GM21447 (cell line): Measurements from ENCODE around the gene ASB9.
"Not testable (repeated sequence)": the region's sequence is repeated elsewhere in the genome, so short reads cannot be mapped to it uniquely, and the experiment has no call there.

Experiments
- ATAC-seq: cut with Tn5 transposase; IDR thresholded peaks from one replicate; pipeline ENCODE4 v1.9.1; 2021; ENCODE audit not compliant: unreplicated experiment

Gene ASB9

DNA sequence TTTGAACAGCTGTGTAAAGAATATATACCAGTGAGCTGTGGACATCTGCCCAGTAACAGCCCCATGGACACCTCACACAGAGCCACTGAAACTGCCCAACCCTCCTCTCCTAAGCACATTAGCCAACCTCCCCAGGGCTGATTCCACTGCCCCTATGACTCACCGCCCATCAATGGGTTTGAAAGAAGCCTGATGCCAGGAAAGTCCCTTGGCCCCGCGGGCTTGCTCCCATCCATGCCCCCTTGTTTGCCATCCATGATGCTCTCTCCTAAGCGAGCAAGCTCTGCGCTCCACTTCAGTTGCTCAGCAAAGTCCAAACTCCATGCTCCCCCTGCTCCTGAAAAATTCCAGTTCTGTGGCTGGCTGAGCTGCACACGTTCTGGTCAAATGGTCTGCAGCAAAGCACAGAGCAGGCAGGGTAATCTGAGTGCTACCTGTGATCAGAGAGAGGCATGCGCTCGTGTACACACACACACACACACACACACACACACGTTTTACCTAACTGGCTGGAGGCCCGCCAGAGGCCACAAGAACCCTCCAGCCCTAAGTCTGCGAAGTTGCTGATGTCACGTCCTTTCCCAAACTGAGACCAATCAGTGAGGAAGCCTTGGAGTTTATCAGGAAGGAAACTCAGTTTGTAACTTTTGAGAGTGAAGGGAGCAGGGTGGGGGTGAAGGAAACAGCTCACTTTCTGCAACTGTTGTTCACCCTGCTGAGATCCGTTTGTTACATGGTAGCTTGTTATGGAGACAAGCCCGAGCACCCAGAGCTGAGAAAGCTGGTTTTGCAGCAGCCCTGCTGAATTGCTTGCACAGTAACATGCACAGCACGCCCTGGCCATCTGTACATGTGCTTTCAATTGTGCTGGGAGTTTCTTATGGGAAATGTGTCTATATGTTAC lies at the start of gene ASB9:
TSS of gene ASB9 (minus strand) at position 466 of the 904 bp plus-strand sequence. CDS start at position 257, 209 bp downstream.
- ATAC-seq, result peak; percentile 67

DNA sequence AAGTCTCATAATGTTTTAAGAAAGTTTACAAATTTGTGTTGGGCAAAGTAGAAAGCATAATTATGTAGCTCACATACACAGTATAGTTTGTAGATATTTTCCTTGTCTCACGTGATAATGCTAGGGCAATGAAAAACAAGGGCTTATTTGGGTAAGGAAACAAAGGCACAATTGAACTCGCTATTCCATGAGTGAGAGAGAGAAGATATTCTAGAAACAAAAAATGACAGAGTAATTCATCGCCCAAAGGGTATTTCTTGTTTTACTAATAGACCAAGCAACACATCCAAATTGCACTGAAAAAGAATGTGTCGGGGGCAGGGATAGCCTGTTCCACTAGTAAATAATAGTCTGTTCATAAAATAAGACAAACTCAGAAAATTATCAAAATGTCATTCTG lies 49.2 kb upstream of the ASB9 start:
- ATAC-seq, result no peak

- no peak for ATAC-seq
Measured at GRCh38 chrX:15315509-15315908, 45.6 kb upstream of the ASB9 start, which contains the start of gene ASB11. ASB11 (minus strand) TSS chrX:15315640; CDS start chrX:15315605, 35 bp downstream.

GRCh38 chrX:15314472-15314871 lies 44.6 kb upstream of the ASB9 start:
- no peak for ATAC-seq

- no peak for ATAC-seq
Measured at GRCh38 chrX:15311119-15311518, 41.2 kb upstream of the ASB9 start.

DNA sequence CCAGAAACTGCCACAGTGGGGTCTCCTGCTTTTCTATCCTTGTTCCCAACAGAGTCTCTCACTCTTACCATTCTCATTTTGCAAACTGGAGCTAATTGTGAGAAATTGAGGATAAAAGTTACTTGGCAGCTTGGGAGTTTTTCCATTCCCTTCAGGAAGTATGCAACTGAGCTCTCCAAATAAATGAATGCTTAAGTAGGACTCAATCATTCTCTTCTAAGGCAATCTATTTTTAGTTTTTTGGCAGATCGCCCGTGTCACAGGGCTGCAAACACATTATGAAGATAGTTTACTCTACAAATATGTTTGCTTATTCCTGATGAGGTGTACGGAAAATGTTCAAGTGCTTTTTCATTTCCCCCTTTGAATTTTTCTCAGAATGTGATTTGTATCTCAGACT lies 40.2 kb upstream of the ASB9 start:
- ATAC-seq, result no peak

DNA sequence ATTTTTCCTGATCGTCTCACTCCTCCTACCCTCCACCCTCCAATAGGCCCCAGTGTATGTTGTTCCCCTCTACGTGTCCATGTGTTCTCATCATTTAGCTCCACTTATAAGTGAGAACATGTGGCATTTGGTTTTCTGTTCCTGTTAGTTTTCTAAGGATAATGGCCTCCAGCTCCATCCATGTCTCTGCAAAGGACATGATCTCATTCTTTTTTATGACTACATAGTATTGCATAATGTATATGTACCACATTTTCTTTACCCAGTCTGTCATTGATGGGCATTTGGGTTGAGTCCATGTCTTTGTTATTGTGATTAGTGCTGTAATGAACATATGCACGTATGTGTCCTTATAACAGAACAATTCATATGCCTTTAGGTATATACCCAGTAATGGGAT lies 36.0 kb upstream of the ASB9 start:
- not testable (repeated sequence) for ATAC-seq

- ATAC-seq, result peak; percentile 45
Measured at GRCh38 chrX:15301924-15302323, 32.0 kb upstream of the ASB9 start.

GRCh38 chrX:15299941-15300851 lies 30.3 kb upstream of the ASB9 start:
- no peak for ATAC-seq

DNA sequence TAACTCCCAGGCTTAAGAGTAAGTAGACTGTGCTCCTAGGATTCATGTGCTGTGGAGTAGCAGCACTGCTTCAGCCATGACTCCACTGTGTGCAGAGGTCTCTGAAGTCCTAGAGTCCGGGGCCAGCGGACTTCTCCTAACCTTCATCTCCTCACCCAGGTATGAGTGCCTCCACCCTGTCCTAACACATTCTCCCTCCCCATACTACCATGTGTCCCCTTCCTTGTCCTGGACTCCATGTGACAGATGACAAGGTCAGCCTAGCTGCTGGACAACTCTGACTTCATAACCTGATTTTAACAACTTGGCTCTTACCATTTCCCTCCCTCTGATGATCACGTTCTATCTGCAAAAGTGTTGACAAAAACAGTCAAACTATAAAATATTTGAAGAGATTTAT lies 28.9 kb upstream of the ASB9 start:
- ATAC-seq, result no peak

- ATAC-seq, result no peak
Measured at GRCh38 chrX:15298201-15298600, 28.3 kb upstream of the ASB9 start.

DNA sequence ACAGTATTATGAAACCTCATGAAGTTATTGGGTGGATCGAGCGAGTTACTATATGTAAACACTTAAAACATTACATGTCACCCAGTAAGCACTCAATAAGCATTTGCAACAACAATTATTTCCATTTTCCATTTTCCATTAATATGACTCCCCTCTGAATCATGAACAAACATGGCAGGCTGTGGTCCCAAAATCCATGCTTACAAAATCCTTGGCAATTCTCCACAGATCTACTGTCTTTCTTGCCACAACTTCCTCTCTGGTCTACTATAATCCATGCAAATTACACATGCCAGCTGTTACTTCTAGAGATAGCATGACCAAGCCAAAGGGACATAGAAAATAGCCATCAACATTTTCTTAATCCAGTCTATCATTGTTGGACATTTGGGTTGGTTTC lies 23.6 kb upstream of the ASB9 start:
- ATAC-seq, result no peak

DNA sequence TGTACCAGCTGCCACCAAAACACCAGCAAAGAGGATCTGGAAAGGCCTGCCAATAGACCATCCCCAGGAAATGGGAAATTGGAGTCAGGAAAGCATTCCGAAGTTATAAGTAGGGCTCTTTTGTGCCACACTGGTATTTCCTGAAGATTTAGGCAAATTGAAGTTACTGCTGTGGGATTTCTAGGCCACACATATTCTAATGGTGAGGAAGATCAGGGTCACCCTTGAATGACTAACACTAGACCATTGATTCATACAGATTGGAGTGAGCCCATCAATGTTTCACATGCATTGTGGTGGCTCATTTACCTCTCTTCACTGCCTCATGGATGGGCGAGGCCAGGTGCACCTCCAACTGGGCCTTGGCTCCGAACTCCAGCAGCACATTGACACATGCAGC lies 23.0 kb upstream of the ASB9 start:
- no peak for ATAC-seq

GRCh38 chrX:15277604-15278003 lies 7.7 kb upstream of the ASB9 start:
- no peak for ATAC-seq

DNA sequence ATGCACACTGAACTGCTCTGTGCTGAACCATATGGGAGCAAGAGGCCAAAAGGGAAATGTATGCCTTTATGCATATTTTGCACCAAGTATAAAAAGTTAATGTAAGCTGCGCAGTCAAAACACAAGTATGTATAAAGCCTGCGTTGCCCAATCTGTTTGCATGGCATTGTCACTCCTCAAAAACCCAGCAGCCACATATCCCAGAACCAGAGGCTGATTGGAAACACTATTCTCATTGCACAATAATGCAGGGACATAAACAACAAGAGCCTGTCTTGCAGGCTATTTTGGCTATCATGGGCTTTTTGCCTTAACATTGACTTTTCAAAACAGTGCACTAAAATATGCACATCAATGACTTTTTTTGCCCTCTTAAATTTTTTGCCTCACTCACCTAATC lies 5.1 kb upstream of the ASB9 start:
- ATAC-seq, result no peak

DNA sequence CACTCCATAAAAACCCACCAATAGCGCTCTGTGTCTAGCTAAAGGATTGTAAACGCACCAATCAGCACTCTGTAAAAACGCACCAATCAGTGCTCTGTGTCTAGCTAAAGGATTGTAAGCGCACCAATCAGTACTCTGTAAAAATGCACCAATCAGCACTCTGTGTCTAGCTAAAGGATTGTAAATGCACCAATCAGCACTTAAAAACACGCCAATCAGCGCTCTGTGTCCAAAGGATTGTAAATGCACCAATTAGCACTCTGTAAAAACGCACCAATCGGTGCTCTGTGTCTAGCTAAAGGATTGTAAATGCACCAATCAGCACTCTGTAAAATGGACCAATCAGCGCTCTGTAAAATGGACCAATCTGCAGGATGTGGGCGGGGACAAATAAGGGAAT lies 3.4 kb upstream of the ASB9 start:
- not testable (repeated sequence) for ATAC-seq

DNA sequence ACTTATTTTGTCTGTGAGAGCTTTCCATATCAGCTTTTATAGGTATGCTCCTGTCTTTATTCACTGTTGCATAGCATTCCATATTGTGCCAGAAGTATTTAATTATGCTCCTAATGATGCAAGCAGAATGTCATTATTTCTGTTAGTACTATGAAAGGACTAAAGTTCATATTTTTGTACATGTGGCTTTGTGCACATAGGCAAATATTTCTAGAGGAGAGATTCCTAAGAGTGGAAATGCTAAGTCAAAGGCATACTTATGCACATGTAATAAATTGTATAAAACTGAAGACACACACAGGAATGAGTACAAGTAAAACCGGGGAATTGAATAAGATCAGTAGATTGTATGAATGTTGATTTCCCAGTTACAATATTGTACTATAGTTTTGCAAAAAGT lies 1.9 kb upstream of the ASB9 start:
- ATAC-seq, result no peak

- ATAC-seq, result no peak
Measured at GRCh38 chrX:15269120-15269519, 763 bp downstream of the ASB9 start.

GRCh38 chrX:15254852-15255251 lies 15.0 kb downstream of the ASB9 start:
- ATAC-seq, result no peak

GRCh38 chrX:15245896-15246295 lies 24.0 kb downstream of the ASB9 start:
- ATAC-seq, result no peak

DNA sequence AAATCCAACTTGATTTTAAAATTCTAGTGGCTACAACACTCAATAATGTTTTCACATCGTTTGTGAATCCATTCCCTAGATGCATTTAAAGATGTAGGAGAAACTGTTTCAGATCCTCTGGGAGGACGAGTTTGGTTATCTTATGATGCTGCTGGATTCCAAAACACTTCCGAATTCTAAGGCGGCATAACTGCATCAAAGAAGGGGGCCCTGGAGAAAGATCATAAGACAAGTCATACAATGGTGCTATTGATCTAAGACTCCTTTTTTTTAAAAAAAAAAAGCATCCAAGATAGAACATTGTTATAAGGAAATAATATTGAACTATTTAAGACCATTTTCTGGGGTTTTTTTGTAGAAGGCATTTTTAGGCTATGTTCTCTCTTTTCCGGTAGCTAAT lies 25.5 kb downstream of the ASB9 start:
- no peak for ATAC-seq
